ENCODE measurements around the gene NLGN3. TPM values are rescaled to one million over a fixed set of nuclear protein-coding genes. Genes with fewer than 3 reads are reported as not detected.
"Not testable (repeated sequence)": the region's sequence is repeated elsewhere in the genome, so short reads cannot be mapped to it uniquely, and the experiment has no call there.

The NLGN3 gene
- polyA plus RNA-seq, 1 experiment, result 0.27 TPM

GRCh38 chrX:71174795-71175194 is 30.2 kb downstream of the NLGN3 start:
- no peaks in the 10 kb centered on the region for H3K36me3 ChIP-seq (ENCODE audit: control insufficient read depth, insufficient read depth, low read length)
- DNase-seq (ENCODE audit: low read depth), result no peak
- ChIA-PET POLR2A (no interaction called here), CTCF (no interaction called here)
- TF ChIP-seq, protein P1, sequence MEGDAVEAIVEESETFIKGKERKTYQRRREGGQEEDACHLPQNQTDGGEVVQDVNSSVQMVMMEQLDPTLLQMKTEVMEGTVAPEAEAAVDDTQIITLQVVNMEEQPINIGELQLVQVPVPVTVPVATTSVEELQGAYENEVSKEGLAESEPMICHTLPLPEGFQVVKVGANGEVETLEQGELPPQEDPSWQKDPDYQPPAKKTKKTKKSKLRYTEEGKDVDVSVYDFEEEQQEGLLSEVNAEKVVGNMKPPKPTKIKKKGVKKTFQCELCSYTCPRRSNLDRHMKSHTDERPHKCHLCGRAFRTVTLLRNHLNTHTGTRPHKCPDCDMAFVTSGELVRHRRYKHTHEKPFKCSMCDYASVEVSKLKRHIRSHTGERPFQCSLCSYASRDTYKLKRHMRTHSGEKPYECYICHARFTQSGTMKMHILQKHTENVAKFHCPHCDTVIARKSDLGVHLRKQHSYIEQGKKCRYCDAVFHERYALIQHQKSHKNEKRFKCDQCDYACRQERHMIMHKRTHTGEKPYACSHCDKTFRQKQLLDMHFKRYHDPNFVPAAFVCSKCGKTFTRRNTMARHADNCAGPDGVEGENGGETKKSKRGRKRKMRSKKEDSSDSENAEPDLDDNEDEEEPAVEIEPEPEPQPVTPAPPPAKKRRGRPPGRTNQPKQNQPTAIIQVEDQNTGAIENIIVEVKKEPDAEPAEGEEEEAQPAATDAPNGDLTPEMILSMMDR (IDR thresholded peaks at IDR 0.05; ENCODE audit: insufficient read depth, low read depth, low read length), result no peak
- H3K4me3 ChIP-seq (ENCODE audit: low read depth, low read length), result no peak overlapping the region
- no peaks in the 10 kb centered on the region for H3K27me3 ChIP-seq (ENCODE audit: control insufficient read depth, insufficient read depth, low read length)

GRCh38 chrX:71175531-71175930 is 30.9 kb downstream of the NLGN3 start:
- CTCF ChIA-PET, result no interaction called here
- H3K4me3 ChIP-seq (ENCODE audit: low read depth, low read length), result no peak overlapping the region
- TF ChIP-seq, protein P1 (IDR thresholded peaks at IDR 0.05; ENCODE audit: insufficient read depth, low read depth, low read length), result no peak
- no peaks in the 10 kb centered on the region for H3K27me3 ChIP-seq (ENCODE audit: control insufficient read depth, insufficient read depth, low read length)
- POLR2A ChIA-PET, result no interaction called here
- no peaks in the 10 kb centered on the region for H3K36me3 ChIP-seq (ENCODE audit: control insufficient read depth, insufficient read depth, low read length)
- DNase-seq (ENCODE audit: low read depth), result no peak

DNA sequence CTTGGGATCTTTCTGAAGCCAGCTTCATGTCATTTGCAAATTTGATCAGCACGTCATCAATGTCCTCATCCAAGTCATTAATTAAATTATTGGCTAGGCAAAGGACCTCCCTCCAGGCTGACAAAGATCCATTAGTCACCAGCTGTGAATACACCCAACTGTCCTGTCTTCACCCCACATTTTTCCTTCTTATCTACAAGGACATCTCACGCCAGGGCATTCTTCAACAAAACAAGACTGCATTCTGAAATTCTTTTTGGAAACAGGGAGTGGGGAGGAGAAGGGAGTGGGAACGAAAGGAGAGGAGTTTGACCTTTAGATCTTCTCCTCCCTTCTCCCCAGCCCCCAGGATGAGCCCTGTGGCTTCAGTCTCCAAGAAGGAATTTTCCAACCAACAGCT is 32.7 kb downstream of the NLGN3 start:
- H3K27me3 ChIP-seq (ENCODE audit: control insufficient read depth, insufficient read depth, low read length), result no peaks in the 10 kb centered on the region
- TF ChIP-seq, protein P1 (IDR thresholded peaks at IDR 0.05; ENCODE audit: insufficient read depth, low read depth, low read length), result no peak
- no peak overlapping the region for H3K4me3 ChIP-seq (ENCODE audit: low read depth, low read length)
- ChIA-PET CTCF (interaction anchor here (1.2 to 4.0 kb wide), 5 partner anchors 176 to 408 kb away, joined by 3 to 26 read pairs (median 4); no protein-coding TSS in a partner anchor), POLR2A (no interaction called here)
- DNase-seq (ENCODE audit: low read depth), result no peak
- H3K36me3 ChIP-seq (ENCODE audit: control insufficient read depth, insufficient read depth, low read length), result no peaks in the 10 kb centered on the region

GRCh38 chrX:71178908-71179307 is 34.3 kb downstream of the NLGN3 start:
- Histone ChIP-seq H3K4me3 (ENCODE audit: low read depth, low read length) (no peak overlapping the region), H3K36me3 (ENCODE audit: control insufficient read depth, insufficient read depth, low read length) (no peaks in the 10 kb centered on the region), H3K27me3 (ENCODE audit: control insufficient read depth, insufficient read depth, low read length) (no peaks in the 10 kb centered on the region)
- POLR2A ChIA-PET, result no interaction called here
- TF ChIP-seq, protein P1 (IDR thresholded peaks at IDR 0.05; ENCODE audit: insufficient read depth, low read depth, low read length), result peak; percentile 58
- DNase-seq (ENCODE audit: low read depth), result no peak
- CTCF ChIA-PET, result interaction anchor here (0.6 to 4.0 kb wide), 8 partner anchors 34 to 410 kb away, joined by 3 to 26 read pairs (median 4); partner anchors contain the start of gene NLGN3

DNA sequence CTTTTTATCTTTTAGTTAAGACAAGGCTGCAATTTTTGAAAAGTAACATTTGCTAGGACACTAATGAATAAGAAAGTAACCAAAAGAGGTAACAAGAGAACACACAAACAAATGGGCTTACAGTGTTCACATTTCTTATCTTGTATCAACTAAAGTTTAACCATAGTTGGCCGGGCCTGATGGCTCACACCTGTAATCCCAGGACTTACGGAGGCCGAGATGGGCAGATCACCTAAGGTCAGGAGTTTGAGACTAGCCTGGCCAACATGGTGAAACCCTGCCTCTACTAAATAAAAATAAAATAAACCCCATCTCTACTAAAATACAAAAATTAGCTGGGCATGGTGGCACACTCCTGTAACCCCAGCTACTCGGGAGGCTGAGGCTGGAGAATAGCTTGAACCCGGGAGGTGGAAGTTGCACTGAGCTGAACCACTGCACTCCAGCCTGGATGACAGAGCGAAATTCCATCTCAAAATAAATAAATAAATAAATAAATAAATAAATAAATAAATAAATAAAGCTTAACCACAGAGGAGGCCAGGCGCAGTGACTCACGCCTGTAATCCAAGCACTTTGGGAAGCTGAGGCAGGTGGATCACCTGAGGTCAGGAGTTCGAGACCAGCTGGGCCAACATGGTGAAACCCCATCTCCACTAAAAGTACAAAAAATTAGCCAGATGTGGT is 36.1 kb downstream of the NLGN3 start:
- DNase-seq (ENCODE audit: low read depth); H3K27me3 ChIP-seq (ENCODE audit: control insufficient read depth, insufficient read depth, low read length); POLR2A ChIA-PET; H3K4me3 ChIP-seq (ENCODE audit: low read depth, low read length); H3K36me3 ChIP-seq (ENCODE audit: control insufficient read depth, insufficient read depth, low read length): not testable (repeated sequence)
- CTCF ChIA-PET, result interaction anchor here (0.6 to 4.0 kb wide), 2 partner anchors 137 to 210 kb away, joined by 3 to 26 read pairs; no protein-coding TSS in a partner anchor

GRCh38 chrX:71181558-71181909 is 36.9 kb downstream of the NLGN3 start:
- TF ChIP-seq, protein P1 (IDR thresholded peaks at IDR 0.05; ENCODE audit: insufficient read depth, low read depth, low read length), result no peak
- CTCF ChIA-PET, result no interaction called here
- POLR2A ChIA-PET, result no interaction called here

More at GRCh38 chrX:71181558-71181909, 36.9 kb downstream of the NLGN3 start:
- DNase-seq (ENCODE audit: low read depth), result no peak
- Histone ChIP-seq H3K36me3 (ENCODE audit: control insufficient read depth, insufficient read depth, low read length) (no peaks in the 10 kb centered on the region), H3K4me3 (ENCODE audit: low read depth, low read length) (peak overlapping the region; percentile 43), H3K27me3 (ENCODE audit: control insufficient read depth, insufficient read depth, low read length) (no peaks in the 10 kb centered on the region)
